ENCODE measurements around the gene MEIOB. TPM values are rescaled to one million over a fixed set of nuclear protein-coding genes. Genes with fewer than 3 reads are reported as not detected.
"Not testable (repeated sequence)": the region's sequence is repeated elsewhere in the genome, so short reads cannot be mapped to it uniquely, and the experiment has no call there.

The MEIOB gene
- not detected for total RNA-seq

- DNase-seq (ENCODE audit: low spot score), result no peak
Observed at GRCh38 chr16:1871974-1872635, at the start of gene MEIOB. MEIOB (minus strand) TSS chr16:1872164; CDS start chr16:1868175, 3,989 bp downstream.

GRCh38 chr16:1920727-1921171 lies 48.8 kb upstream of the MEIOB start:
- no peak for DNase-seq (ENCODE audit: low spot score)

GRCh38 chr16:1920122-1920521 lies 48.2 kb upstream of the MEIOB start:
- DNase-seq (ENCODE audit: low spot score), result not testable (repeated sequence)

- no peak for DNase-seq (ENCODE audit: low spot score)
Observed at GRCh38 chr16:1919327-1919998, 47.5 kb upstream of the MEIOB start.

GRCh38 chr16:1918351-1919326 lies 46.7 kb upstream of the MEIOB start, which contains the start of gene HS3ST6:
HS3ST6 (minus strand) TSS chr16:1918415; CDS start chr16:1918323, 92 bp downstream.
- DNase-seq (ENCODE audit: low spot score), result no peak

GRCh38 chr16:1917665-1918350 lies 45.8 kb upstream of the MEIOB start:
- no peak for DNase-seq (ENCODE audit: low spot score)

GRCh38 chr16:1917056-1917664 lies 45.2 kb upstream of the MEIOB start:
- DNase-seq (ENCODE audit: low spot score), result no peak

- DNase-seq (ENCODE audit: low spot score), result no peak
Observed at GRCh38 chr16:1916640-1916990, 44.7 kb upstream of the MEIOB start.

- no peak for DNase-seq (ENCODE audit: low spot score)
Observed at GRCh38 chr16:1915732-1916639, 44.0 kb upstream of the MEIOB start.

GRCh38 chr16:1914988-1915387 lies 43.0 kb upstream of the MEIOB start:
- no peak for DNase-seq (ENCODE audit: low spot score)

GRCh38 chr16:1914084-1914608 lies 42.2 kb upstream of the MEIOB start:
- DNase-seq (ENCODE audit: low spot score), result no peak

- peak; percentile 84 for DNase-seq (ENCODE audit: low spot score)
Observed at GRCh38 chr16:1913327-1914083, 41.5 kb upstream of the MEIOB start.

- no peak for DNase-seq (ENCODE audit: low spot score)
Observed at GRCh38 chr16:1912215-1912543, 40.2 kb upstream of the MEIOB start.

- no peak for DNase-seq (ENCODE audit: low spot score)
Observed at GRCh38 chr16:1911467-1912214, 39.7 kb upstream of the MEIOB start.

- no peak for DNase-seq (ENCODE audit: low spot score)
Observed at GRCh38 chr16:1909561-1910231, 37.7 kb upstream of the MEIOB start.

GRCh38 chr16:1908983-1909382 lies 37.0 kb upstream of the MEIOB start:
- no peak for DNase-seq (ENCODE audit: low spot score)

GRCh38 chr16:1908184-1908583 lies 36.2 kb upstream of the MEIOB start:
- no peak for DNase-seq (ENCODE audit: low spot score)
